ENCODE results near the gene SEMA4A.
A peak's percentile ranks its signal among the peaks of the same experiment; 100 is the strongest.

The SEMA4A gene

GRCh38 chr1:156153362-156153761, at the start of gene SEMA4A:
Gene SEMA4A, plus strand, starts transcription at chr1:156153585. Its CDS starts 994 bp downstream, at chr1:156154579.
- H3K36me3 Mint-ChIP-seq (ENCODE audit: insufficient read depth): peaks cover 16% of the 10 kb centered on the region
- H3K4me3 Mint-ChIP-seq: peak within 1 kb of the TSS; percentile 80
- ATAC-seq (replicated peaks; ENCODE audit: extremely low read depth, poor library complexity, severe bottlenecking): no peak
- H3K27ac Mint-ChIP-seq (ENCODE audit: low read depth): peak within 1 kb of the TSS; percentile 81
- no peaks in the 10 kb centered on the region for H3K9me3 Mint-ChIP-seq
- H3K4me1 Mint-ChIP-seq: peaks cover 46% of the 10 kb centered on the region
- no peaks in the 10 kb centered on the region for H3K27me3 Mint-ChIP-seq
- DNase-seq (ENCODE audit: low spot score in 2 of 2): no peak

- Mint-ChIP-seq H3K4me1 (peaks cover 45% of the 10 kb centered on the region), H3K4me3 (peak overlapping the region; percentile 68), H3K27me3 (no peaks in the 10 kb centered on the region), H3K36me3 (ENCODE audit: insufficient read depth) (peaks cover 26% of the 10 kb centered on the region), H3K9me3 (no peaks in the 10 kb centered on the region), H3K27ac (ENCODE audit: low read depth) (peak overlapping the region; percentile 98)
- peak in 1 of 2 donors; percentile 58 for DNase-seq (ENCODE audit: low spot score in 2 of 2)
- peak; percentile 18 for ATAC-seq (replicated peaks; ENCODE audit: extremely low read depth, poor library complexity, severe bottlenecking)
These were observed 49.1 kb upstream of the SEMA4A start for GRCh38 chr1:156104065-156104810.

GRCh38 chr1:156104861-156105832, 48.2 kb upstream of the SEMA4A start:
- H3K27ac Mint-ChIP-seq (ENCODE audit: low read depth): peak overlapping the region; percentile 98
- H3K4me3 Mint-ChIP-seq: peak overlapping the region; percentile 68
- peaks cover 44% of the 10 kb centered on the region for H3K4me1 Mint-ChIP-seq
- ATAC-seq (replicated peaks; ENCODE audit: extremely low read depth, poor library complexity, severe bottlenecking): no peak
- H3K36me3 Mint-ChIP-seq (ENCODE audit: insufficient read depth): peaks cover 26% of the 10 kb centered on the region
- no peak for DNase-seq (ENCODE audit: low spot score in 2 of 2)
- no peaks in the 10 kb centered on the region for H3K27me3 Mint-ChIP-seq
- no peaks in the 10 kb centered on the region for H3K9me3 Mint-ChIP-seq

- Mint-ChIP-seq H3K27me3 (no peaks in the 10 kb centered on the region), H3K27ac (ENCODE audit: low read depth) (peak overlapping the region; percentile 98), H3K4me1 (peaks cover 37% of the 10 kb centered on the region), H3K36me3 (ENCODE audit: insufficient read depth) (peaks cover 22% of the 10 kb centered on the region), H3K9me3 (no peaks in the 10 kb centered on the region), H3K4me3 (peak overlapping the region; percentile 68)
- DNase-seq (ENCODE audit: low spot score in 2 of 2) (no peak), ATAC-seq (replicated peaks; ENCODE audit: extremely low read depth, poor library complexity, severe bottlenecking) (peak; percentile 12)
These were observed 46.5 kb upstream of the SEMA4A start for GRCh38 chr1:156106624-156107488.

GRCh38 chr1:156108057-156108456, 45.3 kb upstream of the SEMA4A start:
- H3K27me3 Mint-ChIP-seq: no peaks in the 10 kb centered on the region
- H3K9me3 Mint-ChIP-seq: no peaks in the 10 kb centered on the region
- no peak overlapping the region for H3K4me3 Mint-ChIP-seq
- no peak for DNase-seq (ENCODE audit: low spot score in 2 of 2)
- H3K36me3 Mint-ChIP-seq (ENCODE audit: insufficient read depth): peaks cover 21% of the 10 kb centered on the region
- ATAC-seq (replicated peaks; ENCODE audit: extremely low read depth, poor library complexity, severe bottlenecking): no peak
- H3K4me1 Mint-ChIP-seq: peaks cover 34% of the 10 kb centered on the region
- peak overlapping the region; percentile 98 for H3K27ac Mint-ChIP-seq (ENCODE audit: low read depth)

GRCh38 chr1:156108664-156109241, 44.6 kb upstream of the SEMA4A start:
- no peak for DNase-seq (ENCODE audit: low spot score in 2 of 2)
- ATAC-seq (replicated peaks; ENCODE audit: extremely low read depth, poor library complexity, severe bottlenecking): no peak
- H3K36me3 Mint-ChIP-seq (ENCODE audit: insufficient read depth): peaks cover 21% of the 10 kb centered on the region
- peak overlapping the region; percentile 98 for H3K27ac Mint-ChIP-seq (ENCODE audit: low read depth)
- peaks cover 30% of the 10 kb centered on the region for H3K4me1 Mint-ChIP-seq
- H3K9me3 Mint-ChIP-seq: no peaks in the 10 kb centered on the region
- H3K4me3 Mint-ChIP-seq: no peak overlapping the region
- no peaks in the 10 kb centered on the region for H3K27me3 Mint-ChIP-seq

GRCh38 chr1:156110252-156110651, 43.1 kb upstream of the SEMA4A start:
- no peak overlapping the region for H3K4me3 Mint-ChIP-seq
- DNase-seq (ENCODE audit: low spot score in 2 of 2): no peak
- H3K36me3 Mint-ChIP-seq (ENCODE audit: insufficient read depth): peaks cover 24% of the 10 kb centered on the region
- no peak overlapping the region for H3K27ac Mint-ChIP-seq (ENCODE audit: low read depth)
- no peak for ATAC-seq (replicated peaks; ENCODE audit: extremely low read depth, poor library complexity, severe bottlenecking)
- H3K4me1 Mint-ChIP-seq: peaks cover 34% of the 10 kb centered on the region
- no peaks in the 10 kb centered on the region for H3K27me3 Mint-ChIP-seq
- no peaks in the 10 kb centered on the region for H3K9me3 Mint-ChIP-seq

GRCh38 chr1:156111355-156111962, 41.9 kb upstream of the SEMA4A start:
- peak overlapping the region; percentile 57 for H3K27ac Mint-ChIP-seq (ENCODE audit: low read depth)
- DNase-seq (ENCODE audit: low spot score in 2 of 2) (no peak), ATAC-seq (replicated peaks; ENCODE audit: extremely low read depth, poor library complexity, severe bottlenecking) (no peak)
- H3K4me1 Mint-ChIP-seq: peaks cover 32% of the 10 kb centered on the region
- no peak overlapping the region for H3K4me3 Mint-ChIP-seq
- H3K36me3 Mint-ChIP-seq (ENCODE audit: insufficient read depth): peaks cover 17% of the 10 kb centered on the region
- H3K27me3 Mint-ChIP-seq: no peaks in the 10 kb centered on the region
- no peaks in the 10 kb centered on the region for H3K9me3 Mint-ChIP-seq

- Mint-ChIP-seq H3K27me3 (no peaks in the 10 kb centered on the region), H3K4me3 (no peak overlapping the region), H3K9me3 (no peaks in the 10 kb centered on the region), H3K4me1 (peaks cover 29% of the 10 kb centered on the region), H3K36me3 (ENCODE audit: insufficient read depth) (peaks cover 17% of the 10 kb centered on the region), H3K27ac (ENCODE audit: low read depth) (peak overlapping the region; percentile 95)
- DNase-seq (ENCODE audit: low spot score in 2 of 2) (no peak), ATAC-seq (replicated peaks; ENCODE audit: extremely low read depth, poor library complexity, severe bottlenecking) (no peak)
These were observed 40.9 kb upstream of the SEMA4A start for GRCh38 chr1:156112276-156113137.

GRCh38 chr1:156113282-156113950, 40.0 kb upstream of the SEMA4A start:
- Mint-ChIP-seq H3K27ac (ENCODE audit: low read depth) (peak overlapping the region; percentile 95), H3K4me1 (peaks cover 34% of the 10 kb centered on the region), H3K4me3 (peak overlapping the region; percentile 95), H3K27me3 (no peaks in the 10 kb centered on the region), H3K9me3 (no peaks in the 10 kb centered on the region), H3K36me3 (ENCODE audit: insufficient read depth) (peaks cover 23% of the 10 kb centered on the region)
- ATAC-seq (replicated peaks; ENCODE audit: extremely low read depth, poor library complexity, severe bottlenecking): no peak
- no peak for DNase-seq (ENCODE audit: low spot score in 2 of 2)
